GM13977 (cell line): Measurements from ENCODE around the gene IPCEF1.
A peak's percentile ranks its signal among the peaks of the same experiment; 100 is the strongest.

ENCODE experiments used
- DNase-seq: peaks from one replicate; pipeline ENCODE4 v3.0.0; 2012; ENCODE audit warnings: low spot score
- CTCF ChIP-seq: IDR thresholded peaks from 2 replicates; pipeline ENCODE4 v1.5.1; 2012; ENCODE audit warnings: mild to moderate bottlenecking, control low read depth; ENCODE audit not compliant: insufficient read depth; ENCODE audit errors: extremely low read depth, missing control alignments
- in situ Hi-C: fragments of 300-500 bp; cut with MboI; formaldehyde crosslinking; loops from one replicate; pipeline ENCODE4 v1.12.0; 2022; ENCODE audit warnings: low sequenced_read_pairs, low pct_unique_long_range_greater_than_20kb, mixed read lengths, inconsistent platforms; ENCODE audit not compliant: unreplicated experiment

The IPCEF1 gene

GRCh38 chr6:154358019-154358545 is 1.5 kb upstream of the IPCEF1 start:
- DNase-seq, result no peak
- TF ChIP-seq CTCF, result no peak
- in situ Hi-C loops, result no loop called here

- in situ Hi-C loops, result no loop called here
- DNase-seq, result no peak
- TF ChIP-seq CTCF, result no peak
Measured at GRCh38 chr6:154356113-154356512, 490 bp downstream of the IPCEF1 start.

GRCh38 chr6:154354265-154354777 is 2.3 kb downstream of the IPCEF1 start:
- in situ Hi-C loops, result no loop called here
- TF ChIP-seq CTCF, result no peak
- DNase-seq, result no peak

DNA sequence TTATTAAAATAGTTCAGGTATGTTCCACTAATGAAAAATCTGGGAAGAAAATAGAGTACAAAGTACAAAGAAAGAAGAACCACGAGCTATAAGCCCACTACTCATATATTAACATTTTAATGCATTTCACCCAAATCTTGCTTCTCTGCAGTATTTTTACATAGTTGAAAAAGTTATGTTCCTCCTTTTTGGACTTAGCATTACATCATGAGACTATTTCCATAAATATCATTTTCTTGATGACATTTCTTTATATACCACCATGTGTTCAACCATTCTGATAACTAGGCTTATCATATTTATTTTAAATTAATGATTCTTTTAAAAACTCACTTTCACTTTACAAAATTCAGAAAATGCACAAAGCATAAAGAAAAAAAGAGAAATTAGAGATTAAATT is 3.0 kb downstream of the IPCEF1 start:
- in situ Hi-C loops, result no loop called here
- DNase-seq, result no peak
- no peak for TF ChIP-seq CTCF

- peak; percentile 73 for DNase-seq
- in situ Hi-C loops, result no loop called here
- TF ChIP-seq CTCF, result no peak
Measured at GRCh38 chr6:154352898-154353585, 3.6 kb downstream of the IPCEF1 start.

DNA sequence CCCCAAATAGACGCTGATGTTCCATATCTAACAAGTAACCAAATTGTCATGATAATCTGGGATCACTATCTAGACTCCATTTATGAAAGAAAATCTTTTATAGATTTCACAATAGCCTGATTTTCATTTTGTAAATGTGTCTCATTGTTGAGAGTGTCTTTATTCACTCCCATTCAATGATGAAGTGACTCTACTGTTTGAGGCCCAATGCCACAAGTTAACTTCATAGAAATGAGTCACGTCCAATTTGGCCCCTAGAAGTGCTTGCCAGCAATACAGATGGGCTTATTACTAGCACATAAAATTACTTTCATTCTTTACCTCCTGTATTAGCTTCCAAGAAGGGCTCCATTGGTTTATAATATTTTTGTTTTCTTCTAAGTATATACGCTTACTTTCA is 6.3 kb downstream of the IPCEF1 start:
- in situ Hi-C loops, result no loop called here
- DNase-seq, result no peak
- TF ChIP-seq CTCF, result no peak
